GM21381 (cell line): Measurements from ENCODE around the gene OFD1.

Experiments used
- ATAC-seq: cut with Tn5 transposase; IDR thresholded peaks from one replicate; pipeline ENCODE4 v1.9.1; 2021; ENCODE audit warnings: mild to moderate bottlenecking, moderate library complexity; ENCODE audit not compliant: unreplicated experiment

Gene OFD1

GRCh38 chrX:13734278-13735172 is at the start of gene OFD1, which contains the start of gene TRAPPC2:
Gene OFD1 (plus strand): TSS chrX:13734748. CDS start chrX:13735072, 324 bp downstream.
Gene TRAPPC2 (minus strand): TSS chrX:13734620. CDS start chrX:13719963, 14,657 bp downstream.
- ATAC-seq, result peak; percentile 86

- no peak for ATAC-seq
Observed at GRCh38 chrX:13685126-13685763, 49.3 kb upstream of the OFD1 start.

GRCh38 chrX:13687203-13687602 is 47.3 kb upstream of the OFD1 start:
- no peak for ATAC-seq

DNA sequence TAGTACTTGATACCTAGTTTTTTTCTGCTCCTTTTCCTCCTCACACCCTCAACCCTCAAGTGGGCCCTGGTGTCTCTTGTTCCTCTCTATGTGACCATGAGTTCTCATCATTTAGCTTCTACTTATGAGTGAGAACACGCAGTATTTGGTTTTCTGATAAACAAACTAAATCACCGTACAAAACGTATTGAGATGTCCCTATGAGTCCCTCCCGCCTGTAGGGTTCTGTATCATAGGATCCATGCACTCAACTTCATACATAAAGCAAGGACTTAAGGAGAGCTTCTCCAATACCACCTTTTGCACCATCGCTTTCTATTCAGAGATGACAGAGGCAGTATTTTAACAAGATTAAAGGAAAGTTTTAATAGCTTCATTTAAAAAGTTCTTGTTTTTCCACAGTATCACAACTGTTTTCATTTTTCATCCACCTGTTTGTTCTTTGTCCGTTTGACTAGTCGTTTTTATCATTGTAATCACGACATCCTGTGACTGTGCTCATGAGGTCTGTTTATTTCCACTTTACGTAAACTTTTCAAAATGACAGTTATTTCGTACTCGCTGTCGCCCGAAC is 46.1 kb upstream of the OFD1 start:
- ATAC-seq, result no peak

GRCh38 chrX:13688958-13689740 is 45.4 kb upstream of the OFD1 start, which contains the start of gene RAB9A:
Gene RAB9A (plus strand): TSS chrX:13689128. CDS start chrX:13708747, 19,619 bp downstream.
- ATAC-seq, result peak; percentile 74

DNA sequence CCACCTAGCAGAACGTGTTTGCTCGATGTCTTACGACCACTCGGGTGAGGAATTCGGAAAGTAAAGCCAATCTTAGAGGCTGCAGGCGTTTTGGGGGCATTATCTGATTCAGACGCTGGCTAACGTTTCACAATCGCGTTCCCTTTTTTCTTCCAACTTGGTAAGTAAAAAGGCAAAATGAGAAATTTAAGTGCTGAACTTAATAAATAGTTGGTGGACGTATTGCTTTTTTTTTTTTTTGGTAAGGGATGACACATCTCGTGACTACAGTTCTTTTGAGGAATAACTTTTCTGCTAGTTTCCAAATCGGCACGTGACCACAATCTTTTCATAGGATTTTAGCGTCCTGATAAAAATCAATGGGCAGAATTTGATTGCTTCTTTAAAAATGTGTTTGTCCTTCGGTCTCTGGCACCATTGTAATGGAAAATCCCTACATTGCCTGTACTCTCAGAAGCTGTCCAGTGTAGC is 44.8 kb upstream of the OFD1 start:
- ATAC-seq, result no peak

DNA sequence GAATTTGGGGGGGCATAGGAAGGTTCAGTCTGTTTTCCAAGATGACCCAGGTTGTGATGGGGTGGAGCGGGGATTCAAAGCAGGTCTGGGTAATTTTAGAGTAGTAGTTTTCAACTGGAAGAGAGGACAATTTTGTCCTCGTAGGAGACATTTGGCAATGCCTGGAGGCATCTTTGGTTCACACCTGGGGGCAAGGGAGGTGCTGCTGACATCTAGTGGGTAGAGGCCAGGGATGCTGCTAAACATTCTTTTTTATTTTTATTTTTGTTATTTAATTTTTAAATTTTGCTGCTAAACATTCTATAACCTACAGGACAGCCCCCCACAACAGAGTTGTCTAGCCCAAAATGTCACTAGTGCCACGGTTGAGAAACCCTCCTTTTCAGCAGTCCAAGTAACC is 43.7 kb upstream of the OFD1 start:
- no peak for ATAC-seq

DNA sequence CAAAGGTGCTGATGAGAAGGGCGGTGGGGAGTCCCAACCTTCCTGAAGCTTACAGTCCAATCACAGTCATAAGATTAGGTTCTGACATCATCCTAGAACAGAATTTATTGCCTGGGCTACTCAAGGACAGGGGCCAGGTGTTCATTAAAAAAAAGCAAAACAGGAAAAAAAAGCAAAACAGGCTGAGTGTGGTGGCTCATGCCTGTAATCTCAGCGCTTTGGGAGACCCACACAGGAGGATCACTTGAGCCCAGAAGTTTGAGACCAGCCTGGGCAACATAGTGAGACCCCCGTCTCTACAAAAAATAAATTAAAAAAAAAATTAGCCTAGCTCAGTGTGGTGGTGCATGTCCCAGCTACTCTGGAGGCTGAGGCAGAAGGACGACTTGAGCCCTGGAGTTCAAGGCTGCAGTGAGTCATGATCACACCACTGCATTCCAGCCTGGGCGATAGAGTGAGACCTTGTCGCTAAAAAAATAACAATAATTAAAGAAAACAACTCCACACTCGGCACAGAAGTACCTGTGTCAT is 42.6 kb upstream of the OFD1 start:
- ATAC-seq, result no peak

DNA sequence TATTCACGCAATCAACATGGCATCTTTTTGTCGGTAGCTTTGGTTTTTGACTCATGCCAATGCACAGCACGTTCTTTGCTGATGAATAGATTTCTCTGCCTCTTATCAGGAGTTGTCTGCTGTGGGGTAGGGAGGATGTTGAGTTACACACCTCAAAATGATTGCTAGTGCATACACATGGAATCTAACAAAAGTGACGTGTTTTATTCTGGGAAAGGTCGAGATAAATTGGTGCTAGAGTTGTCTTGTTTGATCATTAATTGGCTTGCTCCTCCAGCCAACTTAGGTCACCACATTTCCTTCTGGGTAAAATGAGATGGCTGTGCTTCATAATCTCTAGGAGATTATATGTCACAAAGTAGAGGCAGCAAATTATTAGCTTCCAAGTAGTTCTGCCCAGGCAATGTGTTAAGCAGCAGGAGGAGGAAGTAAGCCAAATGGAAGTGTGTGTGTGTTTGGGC is 41.7 kb upstream of the OFD1 start:
- ATAC-seq, result no peak

DNA sequence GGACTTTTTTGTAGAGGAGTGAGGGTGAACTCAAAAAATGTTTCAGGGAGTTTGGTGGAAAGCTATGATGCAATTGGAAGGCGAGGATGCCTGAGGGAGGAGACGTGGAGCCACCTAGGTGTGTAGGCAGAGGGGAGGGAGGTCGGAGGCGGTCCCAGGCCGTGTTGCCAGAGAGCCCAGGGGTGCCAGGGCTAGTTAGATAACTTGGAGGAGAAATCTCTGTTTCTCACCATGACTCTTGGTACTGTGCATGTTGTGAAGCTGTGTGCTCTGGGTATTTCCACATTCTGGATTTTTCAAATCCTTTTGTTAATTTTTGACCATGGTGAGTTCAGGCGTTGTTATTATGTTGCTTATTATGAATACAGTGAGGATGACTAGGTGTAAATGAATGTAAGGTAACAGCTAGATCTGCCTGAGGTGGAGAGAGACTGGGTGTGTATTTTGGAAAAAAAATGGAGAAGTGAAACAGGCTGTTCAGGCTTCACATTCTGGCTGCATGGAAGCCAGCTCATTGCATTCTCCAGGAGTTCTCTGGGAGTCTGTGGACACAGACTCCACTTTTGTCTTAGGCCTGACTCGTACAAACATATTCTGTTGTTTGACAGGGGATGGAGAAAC is 41.1 kb upstream of the OFD1 start:
- ATAC-seq, result no peak

GRCh38 chrX:13694359-13694758 is 40.2 kb upstream of the OFD1 start:
- ATAC-seq, result no peak

GRCh38 chrX:13694983-13695382 is 39.6 kb upstream of the OFD1 start:
- ATAC-seq, result no peak

DNA sequence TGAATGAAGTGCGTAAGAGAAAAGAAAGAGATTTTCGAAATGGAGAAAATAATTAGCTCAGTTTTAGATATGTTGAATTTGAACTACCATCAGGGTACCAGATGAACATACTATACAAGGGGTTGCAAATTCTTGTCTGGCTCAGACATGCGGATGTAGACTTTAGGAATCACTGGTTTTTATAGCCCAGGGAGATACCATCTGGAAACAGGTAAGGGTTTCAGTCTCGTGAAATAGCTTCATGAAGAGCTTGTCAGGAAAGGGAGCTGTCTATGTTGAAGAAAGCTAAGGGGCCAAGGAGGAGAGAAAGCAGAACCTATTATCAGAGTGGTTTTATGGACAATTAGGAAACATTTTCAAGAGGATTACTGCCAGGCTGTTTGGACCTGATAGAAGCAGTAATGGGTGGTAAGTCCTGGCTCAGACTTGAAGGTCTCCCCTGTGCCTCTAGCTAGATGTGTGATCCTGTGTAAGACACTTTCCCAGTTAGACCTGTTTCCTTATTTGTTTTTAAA is 38.9 kb upstream of the OFD1 start:
- no peak for ATAC-seq

- ATAC-seq, result peak; percentile 49
Observed at GRCh38 chrX:13697455-13697854, 37.1 kb upstream of the OFD1 start.

- ATAC-seq, result no peak
Observed at GRCh38 chrX:13697976-13698375, 36.6 kb upstream of the OFD1 start.

DNA sequence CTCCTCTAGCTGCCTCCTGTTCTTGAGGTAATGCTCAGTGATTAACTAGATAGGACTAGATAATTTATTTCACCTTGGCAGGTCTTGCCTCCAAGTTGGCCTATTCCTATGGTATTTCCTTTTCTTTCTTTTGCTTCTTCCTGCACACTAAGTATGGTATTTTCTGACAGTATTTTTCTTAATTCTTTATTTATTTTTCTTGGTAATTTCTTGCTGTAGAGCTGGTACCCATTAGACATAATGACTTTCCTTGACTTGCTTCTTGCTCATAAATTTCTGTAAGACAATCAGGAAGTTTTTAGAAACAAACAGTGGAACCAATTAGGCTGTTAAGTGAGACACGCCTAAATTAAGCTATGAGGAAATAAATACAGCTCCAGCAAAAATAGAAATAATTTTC is 36.1 kb upstream of the OFD1 start:
- ATAC-seq, result no peak

GRCh38 chrX:13699183-13699826 is 35.2 kb upstream of the OFD1 start:
- ATAC-seq, result no peak

GRCh38 chrX:13700380-13700779 is 34.2 kb upstream of the OFD1 start:
- ATAC-seq, result no peak

GRCh38 chrX:13702111-13702789 is 32.3 kb upstream of the OFD1 start:
- ATAC-seq, result no peak
